HG03280 (cell line): ENCODE measurements around the gene SPACDR.

Experiments used
- ATAC-seq: cut with Tn5 transposase; IDR thresholded peaks from one replicate; pipeline ENCODE4 v1.9.1; 2021; ENCODE audit warnings: mild to moderate bottlenecking, moderate library complexity; ENCODE audit not compliant: unreplicated experiment

The SPACDR gene

GRCh38 chr7:100485471-100485876 is 21.4 kb upstream of the SPACDR start:
- ATAC-seq: no peak

- no peak for ATAC-seq
Measured at GRCh38 chr7:100484673-100485045, 20.6 kb upstream of the SPACDR start.

- peak; percentile 4 for ATAC-seq
Measured at GRCh38 chr7:100483722-100484672, 19.9 kb upstream of the SPACDR start, which contains the start of gene NYAP1. TSS of gene NYAP1 (plus strand) at chr7:100483927. CDS start at chr7:100485312, 1,385 bp downstream.

- ATAC-seq: peak; percentile 52
Measured at GRCh38 chr7:100483090-100483721, 19.1 kb upstream of the SPACDR start.

GRCh38 chr7:100482728-100483089 is 18.6 kb upstream of the SPACDR start:
- no peak for ATAC-seq

- ATAC-seq: no peak
Measured at GRCh38 chr7:100481466-100481865, 17.4 kb upstream of the SPACDR start.

DNA sequence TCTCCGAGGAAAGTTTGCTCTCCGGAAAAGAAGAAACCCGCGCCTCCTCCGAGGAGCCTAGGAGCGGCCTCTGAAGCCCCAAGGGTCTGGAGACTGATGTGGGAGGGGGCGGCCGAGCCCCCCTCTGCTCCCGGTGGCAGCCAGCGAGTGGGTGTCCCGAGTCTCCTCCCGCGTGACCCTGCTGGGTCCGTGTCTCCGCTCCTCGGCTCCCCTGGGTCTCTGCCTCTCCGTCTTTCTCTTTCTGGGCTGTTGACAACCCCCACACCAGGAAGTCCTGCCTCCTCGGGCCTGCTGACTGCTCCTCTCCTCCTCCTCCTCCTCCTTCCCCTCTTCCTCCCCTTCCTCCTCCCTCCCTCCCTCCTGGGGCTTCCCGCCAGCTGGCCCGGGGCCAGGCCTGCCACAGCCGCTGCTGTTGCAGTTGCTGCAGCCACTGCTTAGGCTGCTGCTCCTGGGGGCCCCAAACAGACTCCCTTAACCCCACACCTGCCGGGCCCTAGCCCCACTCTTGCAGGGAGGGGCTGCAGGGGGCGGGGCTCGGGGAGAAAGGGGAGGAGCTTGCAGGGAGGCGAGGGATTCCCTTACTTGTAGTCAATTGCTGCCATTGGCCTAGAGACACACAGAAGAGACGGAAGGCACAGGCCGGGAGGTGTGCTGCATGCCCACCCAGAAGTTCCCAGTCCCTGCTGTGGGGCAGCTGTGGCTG is 15.0 kb upstream of the SPACDR start, which contains the start of gene TSC22D4:
TSC22D4 (minus strand) TSS at position 257 of the 703 bp plus-strand sequence. CDS start 1,176 bp downstream, outside the sequence.
- peak; percentile 54 for ATAC-seq

DNA sequence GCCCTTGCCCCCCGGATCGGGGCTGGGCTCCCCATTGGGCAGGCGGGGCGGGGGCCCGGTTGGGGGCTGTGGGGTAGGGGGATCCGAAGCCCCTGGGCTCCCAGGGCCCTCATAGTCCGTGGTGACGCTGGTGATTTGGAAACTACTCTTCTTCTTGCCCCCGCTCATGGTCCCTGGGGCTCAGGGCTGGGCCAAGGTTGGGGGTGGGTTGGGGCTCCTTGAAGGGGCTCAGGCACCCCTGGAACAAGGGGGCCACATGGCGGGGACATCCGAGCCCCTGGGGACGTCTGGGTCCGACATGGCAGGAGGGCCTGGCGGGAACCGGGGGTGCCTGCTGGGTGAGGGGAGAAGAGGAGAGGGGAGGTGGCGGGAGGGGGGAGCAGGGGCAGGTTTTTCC is 13.8 kb upstream of the SPACDR start:
- no peak for ATAC-seq

DNA sequence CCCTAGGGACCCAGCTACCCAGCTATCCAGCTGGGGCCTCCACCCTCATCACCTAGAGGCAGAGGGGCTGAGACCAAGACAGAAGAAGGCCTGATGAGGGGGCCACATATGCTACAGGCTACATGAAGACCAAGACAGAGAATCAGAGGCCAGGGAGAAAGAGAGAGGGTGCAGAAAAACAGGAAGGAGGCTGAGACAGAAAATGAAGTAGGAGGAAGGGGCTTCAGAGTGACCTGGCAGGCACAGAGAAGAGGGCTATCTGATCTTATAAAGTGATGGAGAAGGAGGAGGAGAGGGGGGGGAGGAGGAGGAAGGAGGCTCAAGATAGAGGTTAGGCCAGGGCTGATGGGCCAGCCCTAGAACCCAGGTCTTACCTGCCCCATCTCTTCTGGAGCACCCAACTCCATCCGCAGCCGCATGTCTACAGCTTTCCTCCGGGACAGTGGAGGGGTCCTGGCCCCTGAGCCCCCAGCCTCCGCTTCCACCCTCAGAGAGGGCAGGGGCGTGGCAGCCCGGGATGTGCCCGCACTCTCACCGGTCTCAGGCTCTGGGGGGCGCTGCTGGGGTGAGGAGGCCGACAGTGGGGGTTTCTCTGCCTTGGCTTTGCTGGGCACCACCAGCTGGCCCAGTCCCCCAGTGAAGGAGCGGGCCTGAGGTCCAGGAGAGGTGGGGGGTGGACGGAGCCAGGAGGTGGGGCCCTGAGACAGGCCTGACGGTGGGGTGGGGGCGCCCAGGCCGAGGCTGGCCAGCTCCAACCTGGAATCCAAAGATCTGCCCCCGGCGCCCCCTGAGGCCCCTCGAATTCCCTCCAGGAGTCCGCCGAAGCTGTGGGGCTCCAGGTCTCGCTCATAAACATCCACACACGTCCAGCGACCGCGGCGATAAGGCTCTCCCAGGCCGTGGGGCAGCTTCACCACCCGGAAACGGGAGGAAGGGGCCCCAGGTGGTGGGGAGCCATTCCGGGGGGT is 13.1 kb upstream of the SPACDR start:
- no peak for ATAC-seq

- ATAC-seq: no peak
Measured at GRCh38 chr7:100476101-100476780, 12.2 kb upstream of the SPACDR start.

GRCh38 chr7:100475549-100475948 is 11.5 kb upstream of the SPACDR start:
- ATAC-seq: no peak

- ATAC-seq: no peak
Measured at GRCh38 chr7:100472854-100473499, 8.9 kb upstream of the SPACDR start.

GRCh38 chr7:100472121-100472851 is 8.2 kb upstream of the SPACDR start:
- no peak for ATAC-seq

DNA sequence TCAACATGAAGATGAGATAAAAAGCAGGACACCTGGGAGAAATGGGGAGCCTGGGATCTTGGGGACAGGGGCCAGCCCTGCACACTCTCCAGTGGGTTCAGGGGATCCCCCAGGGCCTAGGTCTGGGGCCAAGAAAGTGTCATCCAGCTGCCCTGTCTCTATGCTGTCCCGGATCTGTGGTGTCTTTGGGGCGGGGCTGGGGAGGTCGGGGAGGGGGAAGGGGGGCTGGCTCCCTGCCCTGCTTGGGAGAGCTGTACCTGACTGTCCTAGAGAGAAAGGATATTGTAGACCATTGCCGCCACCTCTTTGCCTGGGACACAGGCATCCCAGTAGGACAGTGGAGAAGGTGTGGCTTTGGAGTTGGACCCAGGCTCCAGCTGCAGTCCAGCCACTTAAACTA is 7.0 kb upstream of the SPACDR start:
- no peak for ATAC-seq

DNA sequence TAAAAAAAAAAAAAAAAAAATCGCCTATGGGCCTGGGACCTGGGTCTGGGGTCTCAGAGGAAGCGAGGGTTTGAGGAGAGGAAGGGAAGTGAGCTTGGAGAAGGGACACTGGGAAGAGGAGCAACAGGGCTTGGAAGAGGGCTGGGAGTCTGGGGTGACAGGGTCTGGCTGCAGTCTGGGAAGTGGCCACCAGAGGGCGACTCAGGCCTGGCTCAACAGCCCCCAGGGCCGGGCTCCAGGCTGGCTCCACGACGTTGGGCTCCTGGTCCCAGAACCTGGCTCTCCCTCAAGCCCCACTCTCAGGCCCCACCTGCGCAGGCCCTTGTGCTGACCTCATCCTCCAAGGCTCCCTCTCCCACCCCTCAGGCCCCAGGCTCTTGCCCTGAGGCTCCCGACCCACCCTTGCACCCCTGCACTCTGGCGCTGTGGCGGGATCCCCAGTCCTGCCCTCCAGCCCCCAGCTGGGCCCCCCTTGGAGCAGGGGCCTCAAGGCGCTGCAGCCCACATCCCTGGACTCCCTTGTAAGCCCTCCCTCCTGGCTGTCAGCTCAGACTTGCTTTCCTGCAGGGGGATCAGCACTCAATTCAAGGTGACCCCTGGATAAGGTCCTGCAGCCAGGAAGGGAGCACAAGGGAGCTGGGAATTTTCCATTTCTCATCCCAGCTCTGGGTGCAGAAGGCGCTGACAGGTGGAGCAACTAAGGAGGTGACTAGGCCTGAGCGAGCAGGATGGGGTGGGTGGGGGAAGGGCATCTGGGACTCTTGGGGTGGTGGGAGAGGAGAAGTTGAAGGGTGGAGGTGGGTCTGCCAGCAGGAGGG is 5.4 kb upstream of the SPACDR start:
- peak; percentile 61 for ATAC-seq

DNA sequence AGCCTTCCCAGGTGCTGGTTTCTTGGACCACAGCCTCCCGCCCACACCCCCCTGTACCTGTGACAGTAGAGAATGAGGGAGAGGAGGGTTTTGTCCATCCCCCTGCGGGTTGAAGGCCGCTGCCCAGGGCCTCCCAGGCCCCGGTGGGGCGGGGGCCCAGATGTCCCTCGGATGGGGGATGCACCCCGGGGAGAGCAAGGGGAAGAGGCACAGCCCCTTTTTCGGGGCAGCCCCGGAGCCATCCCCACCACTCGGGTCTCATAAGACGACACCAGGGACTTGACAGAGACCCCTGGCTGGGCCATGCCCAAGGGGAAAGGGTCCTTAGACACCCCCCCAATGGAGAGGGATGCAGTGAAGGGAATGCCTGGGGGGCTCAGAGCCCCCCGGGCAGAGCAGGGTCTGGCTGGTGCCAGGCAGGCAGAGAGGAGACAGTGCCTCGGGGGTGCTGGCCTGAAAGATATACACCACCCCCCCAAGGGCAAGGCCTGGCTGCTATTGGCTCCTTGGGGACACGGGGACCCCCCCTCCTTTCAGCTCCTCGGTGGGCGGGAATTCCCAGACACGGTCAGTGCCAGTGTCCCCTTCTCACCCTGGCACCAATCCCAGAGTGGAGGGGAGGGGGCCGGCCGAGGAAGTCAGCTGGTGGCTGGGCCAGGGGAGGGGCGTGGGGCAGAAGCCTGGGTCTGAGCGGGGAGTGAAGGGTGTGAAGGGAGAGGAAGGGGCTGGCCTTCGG is 3.7 kb upstream of the SPACDR start:
- ATAC-seq: no peak
